Esophagus squamous epithelium (tissue), 5 donors: ENCODE data around the gene CDH11. TPM values are rescaled to one million over a fixed set of nuclear protein-coding genes. Genes with fewer than 3 reads are reported as not detected.

Experiments used
- DNase-seq: peaks from one replicate; lab custom pipeline; 2025; lab: John Stamatoyannopoulos, UW
- H3K27ac ChIP-seq, 4 donors: fragments of 200-600 bp; sonication (generic); one replicate each; pipeline ENCODE4 v1.5.1; 2016 to 2019; ENCODE audit warnings: mild to moderate bottlenecking in 1 of 4
- H3K27me3 ChIP-seq, 4 donors: fragments of 200-600 bp; sonication (generic); 1 replicate in 3 of 4; 2 replicates in 1 of 4; pipeline versions ENCODE4 v1.5.1 to v1.6.0; 2017 to 2021; ENCODE audit warnings: antibody characterized with exemption in 1 of 4
- H3K36me3 ChIP-seq, 3 donors: fragments of 200-600 bp; sonication (generic); one replicate each; pipeline ENCODE4 v1.5.1; 2016 to 2019
- H3K4me1 ChIP-seq, 3 donors: fragments of 200-600 bp; sonication (generic); one replicate each; pipeline ENCODE4 v1.5.1; 2017 to 2019
- H3K4me3 ChIP-seq, 4 donors: fragments of 200-600 bp; sonication (generic); 1 replicate in 3 of 4; 2 replicates in 1 of 4; pipeline ENCODE4 v1.5.1; 2016 to 2019; ENCODE audit warnings: mild to moderate bottlenecking in 2 of 4, moderate library complexity in 1 of 4
- H3K9me3 ChIP-seq, 3 donors: fragments of 200-600 bp; sonication (generic); one replicate each; pipeline ENCODE4 v1.5.1; 2016 to 2019
- CTCF ChIP-seq, 6 experiments: fragments of 450-650 bp in 4 of 6; fragments of 200-600 bp in 2 of 6; sonication (generic) in 2 of 6; IDR thresholded peaks; one replicate each; pipeline ENCODE4 v1.5.1; 2016 to 2019; ENCODE audit warnings: antibody characterized with exemption in 6 of 6, mild to moderate bottlenecking in 4 of 6, moderate library complexity in 4 of 6
- POLR2A ChIP-seq, 4 donors: fragments of 450-650 bp; IDR thresholded peaks; one replicate each; pipeline ENCODE4 v1.6.1; 2017; ENCODE audit warnings: antibody characterized with exemption in 4 of 4, mild to moderate bottlenecking in 4 of 4, moderate library complexity in 3 of 4
- WGBS, 2 donors: methylation state at CpG; one replicate each; pipeline ENCODE4 v1.1.5; 2018; 5-methylcytosine and 5-hydroxymethylcytosine counted together
- intact Hi-C: fragments of 100-400 bp; cut with DNase I; formaldehyde crosslinking; loops from one replicate; pipeline ENCODE4 v1.15.0; 2022
- total RNA-seq, 4 donors: library from RNA; depleted of rRNA; stranded (reverse); fragments of >200 nt; gene quantifications; one replicate each; pipeline ENCODE4 v1.1.0, GENCODE V29; 2016
- donor health status: DM: yes; HTN: yes; CAD: no.

The CDH11 gene
- total RNA-seq, 4 donors from 2014 or later = 3.4 to 17.5 (median 6.6) TPM

GRCh38 chr16:65024767-65025178 is 97.1 kb downstream of the CDH11 start:
- DNase-seq = no peak
- H3K27ac ChIP-seq = no peak overlapping the region
- no peak for TF ChIP-seq CTCF (IDR thresholded peaks at IDR 0.05)
- TF ChIP-seq POLR2A (IDR thresholded peaks at IDR 0.05) = no peak
- intact Hi-C loops = no loop called here
- H3K36me3 ChIP-seq = no peaks in the 10 kb centered on the region
- no peak overlapping the region for H3K4me3 ChIP-seq
- no peaks in the 10 kb centered on the region for H3K9me3 ChIP-seq
- H3K27me3 ChIP-seq = no peaks in the 10 kb centered on the region
- no peaks in the 10 kb centered on the region for H3K4me1 ChIP-seq

GRCh38 chr16:65023802-65024201 is 98.1 kb downstream of the CDH11 start:
- Histone ChIP-seq H3K9me3 (no peaks in the 10 kb centered on the region), H3K36me3 (no peaks in the 10 kb centered on the region)

GRCh38 chr16:65021852-65022595 is 99.8 kb downstream of the CDH11 start:
- Histone ChIP-seq H3K27ac (no peak overlapping the region), H3K4me1 (no peaks in the 10 kb centered on the region), H3K27me3 (no peaks in the 10 kb centered on the region), H3K36me3 (no peaks in the 10 kb centered on the region), H3K4me3 (no peak overlapping the region), H3K9me3 (no peaks in the 10 kb centered on the region)
- no peak for DNase-seq
- intact Hi-C loops = no loop called here
- WGBS, 2 donors = 73 to 86% methylated on average over 2 of the region's 2 CpGs
- TF ChIP-seq CTCF (IDR thresholded peaks at IDR 0.05) (no peak), POLR2A (IDR thresholded peaks at IDR 0.05) (no peak)

More at GRCh38 chr16:65023802-65024201, 98.1 kb downstream of the CDH11 start:
- Histone ChIP-seq H3K27ac (no peak overlapping the region), H3K4me1 (no peaks in the 10 kb centered on the region), H3K4me3 (no peak overlapping the region), H3K27me3 (no peaks in the 10 kb centered on the region)
- intact Hi-C loops = no loop called here
- 84 to 89% methylated on average over 4 of the region's 4 CpGs for WGBS, 2 donors
- no peak for DNase-seq
- TF ChIP-seq CTCF (IDR thresholded peaks at IDR 0.05) = no peak
- no peak for TF ChIP-seq POLR2A (IDR thresholded peaks at IDR 0.05)

- no peak for DNase-seq
- intact Hi-C loops = no loop called here
- H3K9me3 ChIP-seq = no peaks in the 10 kb centered on the region
- no peak overlapping the region for H3K27ac ChIP-seq
- H3K27me3 ChIP-seq = no peaks in the 10 kb centered on the region
- no peaks in the 10 kb centered on the region for H3K36me3 ChIP-seq
- H3K4me3 ChIP-seq = no peak overlapping the region
- TF ChIP-seq POLR2A (IDR thresholded peaks at IDR 0.05) (no peak), CTCF (IDR thresholded peaks at IDR 0.05) (no peak)
- H3K4me1 ChIP-seq = no peaks in the 10 kb centered on the region
These were observed 105.1 kb downstream of the CDH11 start for GRCh38 chr16:65016754-65017153.

- Histone ChIP-seq H3K27me3 (no peaks in the 10 kb centered on the region), H3K4me3 (no peak overlapping the region), H3K4me1 (no peaks in the 10 kb centered on the region), H3K9me3 (no peaks in the 10 kb centered on the region), H3K36me3 (no peaks in the 10 kb centered on the region), H3K27ac (no peak overlapping the region)
- no peak for DNase-seq
- intact Hi-C loops = no loop called here
- TF ChIP-seq CTCF (IDR thresholded peaks at IDR 0.05) (no peak), POLR2A (IDR thresholded peaks at IDR 0.05) (no peak)
These were observed 106.3 kb downstream of the CDH11 start for GRCh38 chr16:65015599-65015998.
